CD4-positive, alpha-beta T cell (primary cell): ENCODE data around the gene MYBPHL. TPM values are rescaled to one million over a fixed set of nuclear protein-coding genes. Genes with fewer than 3 reads are reported as not detected.

ENCODE experiments used
- ATAC-seq: fragments of 200-7000 bp; cut with Tn5 transposase; one replicate; pipeline ENCODE4 v1.10.0; 2022; ENCODE audit warnings: mild to moderate bottlenecking; ENCODE audit not compliant: poor library complexity
- CTCF ChIA-PET: fragments of 350-600 bp; sonication (Branson Sonifier 250); formaldehyde crosslinking; loops from one replicate; lab custom pipeline; 2021; ENCODE audit warnings: antibody characterized with exemption, inconsistent platforms; lab: Charles Lee
- POLR2A ChIA-PET: fragments of 350-600 bp; sonication (Branson Sonifier 250); formaldehyde crosslinking; loops from one replicate; lab custom pipeline; 2021; ENCODE audit warnings: antibody characterized with exemption, inconsistent platforms; lab: Charles Lee
- DNase-seq, 14 experiments: peaks; one replicate each; pipeline ENCODE4 v3.0.0-alpha.2; 2013 to 2020; ENCODE audit warnings: mixed read lengths in 2 of 14
- H3K27ac ChIP-seq, 2 donors: one replicate each; pipeline versions ENCODE4 v1.5.1 to v1.7.0; 2013; ENCODE audit warnings: low read length in 2 of 2, low read depth in 1 of 2, mild to moderate bottlenecking in 1 of 2
- H3K27me3 ChIP-seq, 2 experiments: 1 replicate in 1 of 2; 2 replicates in 1 of 2; pipeline versions ENCODE4 v1.6.1 to v1.7.0; 2013; ENCODE audit warnings: low read length in 2 of 2, control low read depth in 1 of 2, mild to moderate bottlenecking in 1 of 2, moderate library complexity in 1 of 2; ENCODE audit not compliant: insufficient read depth in 2 of 2, control insufficient read depth in 1 of 2
- H3K36me3 ChIP-seq: one replicate; pipeline ENCODE4 v1.6.1; 2013; ENCODE audit warnings: low read length, control low read depth; ENCODE audit not compliant: insufficient read depth
- H3K4me1 ChIP-seq: one replicate; pipeline ENCODE4 v1.6.1; 2013; ENCODE audit warnings: low read length, control low read depth; ENCODE audit not compliant: insufficient read depth
- H3K4me3 ChIP-seq: one replicate; pipeline ENCODE4 v1.5.1; 2013; ENCODE audit warnings: mild to moderate bottlenecking, low read length, moderate library complexity
- H3K9me3 ChIP-seq, 2 experiments: 1 replicate in 1 of 2; 2 replicates in 1 of 2; pipeline versions ENCODE4 v1.6.1 to v1.7.0; 2013; ENCODE audit warnings: low read length in 2 of 2, mild to moderate bottlenecking in 2 of 2, control low read depth in 1 of 2, moderate library complexity in 1 of 2; ENCODE audit not compliant: control insufficient read depth in 1 of 2, insufficient read depth in 1 of 2
- H3K27ac Mint-ChIP-seq: one replicate; pipeline ENCODE4 v1.8.0; 2020; ENCODE audit warnings: mixed read lengths
- H3K27me3 Mint-ChIP-seq: one replicate; pipeline ENCODE4 v1.8.0; 2021; ENCODE audit warnings: mixed read lengths
- H3K36me3 Mint-ChIP-seq: one replicate; pipeline ENCODE4 v1.8.0; 2021; ENCODE audit warnings: low read depth, mixed read lengths
- H3K4me1 Mint-ChIP-seq: one replicate; pipeline ENCODE4 v1.8.0; 2021; ENCODE audit warnings: low read depth, mixed read lengths
- H3K4me3 Mint-ChIP-seq: one replicate; pipeline ENCODE4 v1.8.0; 2020; ENCODE audit warnings: mild to moderate bottlenecking, mixed read lengths
- H3K9me3 Mint-ChIP-seq: one replicate; pipeline ENCODE4 v1.8.0; 2020; ENCODE audit warnings: mixed read lengths
- intact Hi-C, 2 experiments: fragments of 100-400 bp; cut with DNase I in 1 of 2; cut with micrococcal nuclease in 1 of 2; formaldehyde crosslinking; loops; one replicate each; pipeline versions ENCODE4 v1.15.1 to v1.9.0; 2023 to 2025; cut with DNase I, micrococcal nuclease
- total RNA-seq, 174 experiments: library from RNA in 2 of 174; stranded (reverse) in 2 of 174; gene quantifications; one replicate each; pipeline ENCODE4 v1.2.3 and lab custom pipeline; 2021 to 2026
- TF ChIP-seq, protein P1 (sequence below): fragments of 200-600 bp; IDR thresholded peaks from one replicate; pipeline ENCODE4 v1.8.0; 2022; ENCODE audit warnings: antibody characterized with exemption, mild to moderate bottlenecking

Gene MYBPHL
- total RNA-seq, 2 experiments from 2014 or later, result not detected

GRCh38 chr1:109248797-109249629, 57.8 kb downstream of the MYBPHL start, which contains the start of gene CELSR2:
Gene CELSR2 (plus strand): TSS chr1:109249539. CDS start chr1:109250080, 541 bp downstream.
- POLR2A ChIA-PET, result interaction anchor here (0.5 to 1.6 kb wide), 4 partner anchors 9 to 261 kb away, joined by 3 to 4 read pairs (median 3); partner anchors contain the start of gene PSRC1
- peak; percentile 98 for ATAC-seq

DNA sequence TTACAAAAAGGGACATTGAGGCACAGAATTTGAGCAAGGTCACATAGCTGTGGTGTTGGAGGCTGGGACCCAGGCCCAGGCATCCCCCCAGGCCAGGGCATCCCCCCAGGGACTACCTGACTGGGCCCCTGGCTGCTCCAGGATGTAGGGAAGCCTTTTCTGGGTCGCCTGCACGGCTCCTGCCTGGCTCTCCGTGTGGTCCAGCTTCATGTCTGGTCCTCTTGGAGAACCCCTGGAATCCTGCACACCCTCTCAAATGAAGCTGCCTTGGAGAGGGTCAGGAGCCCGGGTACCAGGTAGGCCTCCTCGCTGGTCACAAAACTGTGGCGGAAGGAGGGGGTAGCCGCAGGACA, 58.4 kb downstream of the MYBPHL start:
- H3K4me1 ChIP-seq, result peaks cover 18% of the 10 kb centered on the region
- H3K27ac ChIP-seq, result no peak overlapping the region
- intact Hi-C loops, result no loop called here
- H3K27me3 ChIP-seq, result peaks cover 7 to 13% of the 10 kb centered on the region in 2 experiments
- no peak for ATAC-seq
- ChIA-PET CTCF (no interaction called here), POLR2A (interaction anchor here (1.6 kb wide), 1 partner anchor 177 kb away, joined by 3 read pairs; no protein-coding TSS in a partner anchor)
- TF ChIP-seq, protein P1, sequence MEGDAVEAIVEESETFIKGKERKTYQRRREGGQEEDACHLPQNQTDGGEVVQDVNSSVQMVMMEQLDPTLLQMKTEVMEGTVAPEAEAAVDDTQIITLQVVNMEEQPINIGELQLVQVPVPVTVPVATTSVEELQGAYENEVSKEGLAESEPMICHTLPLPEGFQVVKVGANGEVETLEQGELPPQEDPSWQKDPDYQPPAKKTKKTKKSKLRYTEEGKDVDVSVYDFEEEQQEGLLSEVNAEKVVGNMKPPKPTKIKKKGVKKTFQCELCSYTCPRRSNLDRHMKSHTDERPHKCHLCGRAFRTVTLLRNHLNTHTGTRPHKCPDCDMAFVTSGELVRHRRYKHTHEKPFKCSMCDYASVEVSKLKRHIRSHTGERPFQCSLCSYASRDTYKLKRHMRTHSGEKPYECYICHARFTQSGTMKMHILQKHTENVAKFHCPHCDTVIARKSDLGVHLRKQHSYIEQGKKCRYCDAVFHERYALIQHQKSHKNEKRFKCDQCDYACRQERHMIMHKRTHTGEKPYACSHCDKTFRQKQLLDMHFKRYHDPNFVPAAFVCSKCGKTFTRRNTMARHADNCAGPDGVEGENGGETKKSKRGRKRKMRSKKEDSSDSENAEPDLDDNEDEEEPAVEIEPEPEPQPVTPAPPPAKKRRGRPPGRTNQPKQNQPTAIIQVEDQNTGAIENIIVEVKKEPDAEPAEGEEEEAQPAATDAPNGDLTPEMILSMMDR, result no peak
- Mint-ChIP-seq H3K27ac (no peak overlapping the region), H3K27me3 (peaks cover 4% of the 10 kb centered on the region), H3K4me1 (peaks cover 16% of the 10 kb centered on the region), H3K36me3 (no peaks in the 10 kb centered on the region), H3K9me3 (no peaks in the 10 kb centered on the region), H3K4me3 (no peak overlapping the region)
- DNase-seq, result peak in 2 of 14 experiments; percentile 17 to 31
- H3K4me3 ChIP-seq, result no peak overlapping the region
- H3K9me3 ChIP-seq, result no peaks in the 10 kb centered on the region
- no peaks in the 10 kb centered on the region for H3K36me3 ChIP-seq

More at GRCh38 chr1:109248797-109249629, 57.8 kb downstream of the MYBPHL start, which contains the start of gene CELSR2:
- CTCF ChIA-PET, result no interaction called here
- peak within 1 kb of the TSS; percentile 39 for H3K4me3 ChIP-seq
- H3K27ac ChIP-seq, result no peak within 1 kb of the TSS
- TF ChIP-seq, protein P1, result no peak
- Mint-ChIP-seq H3K36me3 (no peaks in the 10 kb centered on the region), H3K9me3 (no peaks in the 10 kb centered on the region), H3K27ac (no peak within 1 kb of the TSS), H3K4me1 (peaks cover 16% of the 10 kb centered on the region), H3K4me3 (peak within 1 kb of the TSS; percentile 58), H3K27me3 (peaks cover 4% of the 10 kb centered on the region)
- DNase-seq, result peak; percentile 20 to 84 (median 52)
- peaks cover 7 to 13% of the 10 kb centered on the region in 2 experiments for H3K27me3 ChIP-seq
- intact Hi-C loops, result loop anchor here in 1 of 2 experiments (1.0 kb wide), 1 partner anchor 235 kb away; no protein-coding TSS in a partner anchor
- no peaks in the 10 kb centered on the region for H3K9me3 ChIP-seq
- H3K4me1 ChIP-seq, result peaks cover 20% of the 10 kb centered on the region
- no peaks in the 10 kb centered on the region for H3K36me3 ChIP-seq

GRCh38 chr1:109247401-109248365, 59.1 kb downstream of the MYBPHL start:
- H3K4me3 ChIP-seq, result no peak overlapping the region
- ATAC-seq, result no peak
- intact Hi-C loops, result no loop called here
- Mint-ChIP-seq H3K4me1 (peaks cover 17% of the 10 kb centered on the region), H3K27me3 (peaks cover 4% of the 10 kb centered on the region), H3K4me3 (no peak overlapping the region), H3K36me3 (no peaks in the 10 kb centered on the region), H3K27ac (no peak overlapping the region), H3K9me3 (no peaks in the 10 kb centered on the region)
- DNase-seq, result no peak
- H3K4me1 ChIP-seq, result peaks cover 19% of the 10 kb centered on the region
- TF ChIP-seq, protein P1, result no peak
- no peaks in the 10 kb centered on the region for H3K9me3 ChIP-seq
- no peaks in the 10 kb centered on the region for H3K36me3 ChIP-seq
- ChIA-PET CTCF (no interaction called here), POLR2A (interaction anchor here (1.6 kb wide), 1 partner anchor 178 kb away, joined by 3 read pairs; no protein-coding TSS in a partner anchor)
- H3K27me3 ChIP-seq, result peaks cover 7 to 12% of the 10 kb centered on the region in 2 experiments
- H3K27ac ChIP-seq, result no peak overlapping the region
